ENCODE measurements around the gene SWT1. TPM values are rescaled to one million over a fixed set of nuclear protein-coding genes. Genes with fewer than 3 reads are reported as not detected.

Gene SWT1
- total and polyA plus RNA-seq, 2 of the 13 experiments (the other 11 are each of a cell fraction or from before 2014, with no cell fraction given), result 1.7 to 2.5 TPM

DNA sequence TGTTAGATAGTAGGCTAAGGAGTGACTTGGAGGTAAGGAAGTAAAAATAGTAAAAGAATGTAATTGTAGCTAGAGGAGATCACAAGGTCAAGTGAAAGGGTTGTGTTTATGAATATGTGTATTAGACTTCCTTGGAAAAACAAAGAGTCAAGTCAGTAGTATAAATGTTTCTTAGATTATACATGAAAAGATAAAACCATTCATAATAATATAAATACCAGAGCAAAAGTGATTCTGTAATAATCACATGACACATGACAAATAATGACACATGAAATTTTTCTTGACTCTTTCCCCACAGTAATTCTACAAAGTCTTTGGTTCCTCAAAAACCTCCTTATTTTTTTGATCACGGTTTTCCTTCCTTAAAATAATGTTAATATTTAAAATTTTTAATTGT is 103.6 kb downstream of the SWT1 start (continued):
- TF ChIP-seq, protein P1, sequence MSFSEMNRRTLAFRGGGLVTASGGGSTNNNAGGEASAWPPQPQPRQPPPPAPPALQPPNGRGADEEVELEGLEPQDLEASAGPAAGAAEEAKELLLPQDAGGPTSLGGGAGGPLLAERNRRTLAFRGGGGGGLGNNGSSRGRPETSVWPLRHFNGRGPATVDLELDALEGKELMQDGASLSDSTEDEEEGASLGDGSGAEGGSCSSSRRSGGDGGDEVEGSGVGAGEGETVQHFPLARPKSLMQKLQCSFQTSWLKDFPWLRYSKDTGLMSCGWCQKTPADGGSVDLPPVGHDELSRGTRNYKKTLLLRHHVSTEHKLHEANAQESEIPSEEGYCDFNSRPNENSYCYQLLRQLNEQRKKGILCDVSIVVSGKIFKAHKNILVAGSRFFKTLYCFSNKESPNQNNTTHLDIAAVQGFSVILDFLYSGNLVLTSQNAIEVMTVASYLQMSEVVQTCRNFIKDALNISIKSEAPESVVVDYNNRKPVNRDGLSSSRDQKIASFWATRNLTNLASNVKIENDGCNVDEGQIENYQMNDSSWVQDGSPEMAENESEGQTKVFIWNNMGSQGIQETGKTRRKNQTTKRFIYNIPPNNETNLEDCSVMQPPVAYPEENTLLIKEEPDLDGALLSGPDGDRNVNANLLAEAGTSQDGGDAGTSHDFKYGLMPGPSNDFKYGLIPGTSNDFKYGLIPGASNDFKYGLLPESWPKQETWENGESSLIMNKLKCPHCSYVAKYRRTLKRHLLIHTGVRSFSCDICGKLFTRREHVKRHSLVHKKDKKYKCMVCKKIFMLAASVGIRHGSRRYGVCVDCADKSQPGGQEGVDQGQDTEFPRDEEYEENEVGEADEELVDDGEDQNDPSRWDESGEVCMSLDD (CRISPR knock-in tag; IDR thresholded peaks at IDR 0.05; ENCODE audit: borderline replicate concordance), result no peak
- TF ChIP-seq ZNF75D (CRISPR knock-in tag; IDR thresholded peaks at IDR 0.05; ENCODE audit: borderline replicate concordance) (no peak), NR2F1 (CRISPR knock-in tag; IDR thresholded peaks at IDR 0.05) (no peak), SYNCRIP (IDR thresholded peaks at IDR 0.05; ENCODE audit: insufficient read depth, low read depth, low read length) (no peak), POLR2G (IDR thresholded peaks at IDR 0.05; ENCODE audit: low read depth, low read length) (no peak), PAX8 (CRISPR knock-in tag; IDR thresholded peaks at IDR 0.05; ENCODE audit: borderline replicate concordance) (no peak), NRL (CRISPR knock-in tag; IDR thresholded peaks at IDR 0.05; ENCODE audit: borderline replicate concordance) (no peak), AGO1 (IDR thresholded peaks at IDR 0.05; ENCODE audit: low read depth, low read length, poor library complexity, severe bottlenecking) (no peak), MIER3 (CRISPR knock-in tag; IDR thresholded peaks at IDR 0.05; ENCODE audit: borderline replicate concordance) (no peak)
- TF ChIP-seq, protein P2, sequence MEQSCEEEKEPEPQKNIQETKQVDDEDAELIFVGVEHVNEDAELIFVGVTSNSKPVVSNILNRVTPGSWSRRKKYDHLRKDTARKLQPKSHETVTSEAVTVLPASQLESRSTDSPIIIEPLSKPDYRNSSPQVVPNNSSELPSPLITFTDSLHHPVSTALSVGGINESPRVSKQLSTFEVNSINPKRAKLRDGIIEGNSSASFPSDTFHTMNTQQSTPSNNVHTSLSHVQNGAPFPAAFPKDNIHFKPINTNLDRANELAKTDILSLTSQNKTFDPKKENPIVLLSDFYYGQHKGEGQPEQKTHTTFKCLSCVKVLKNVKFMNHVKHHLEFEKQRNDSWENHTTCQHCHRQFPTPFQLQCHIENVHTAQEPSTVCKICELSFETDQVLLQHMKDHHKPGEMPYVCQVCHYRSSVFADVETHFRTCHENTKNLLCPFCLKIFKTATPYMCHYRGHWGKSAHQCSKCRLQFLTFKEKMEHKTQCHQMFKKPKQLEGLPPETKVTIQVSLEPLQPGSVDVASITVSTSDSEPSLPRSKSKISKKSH (CRISPR knock-in tag; IDR thresholded peaks at IDR 0.05; ENCODE audit: borderline replicate concordance), result no peak

Data from HepG2 (cell line).